Adrenal gland (tissue), 5 donors: ENCODE data around the gene SORBS2.

Experiments used
- POLR2A ChIP-seq, 2 donors: fragments of 450-650 bp; IDR thresholded peaks; one replicate each; pipeline ENCODE4 v1.6.1; 2017; ENCODE audit warnings: antibody characterized with exemption in 2 of 2, mild to moderate bottlenecking in 2 of 2, moderate library complexity in 1 of 2
- TF ChIP-seq, protein P1 (sequence below), 6 experiments: fragments of 450-650 bp in 4 of 6; fragments of 200-600 bp in 2 of 6; sonication (generic) in 1 of 6; IDR thresholded peaks; 1 replicate in 5 of 6; 2 replicates in 1 of 6; pipeline versions ENCODE4 v1.5.1 to v1.8.0; 2016 to 2021; ENCODE audit warnings: antibody characterized with exemption in 6 of 6, mild to moderate bottlenecking in 2 of 6, moderate library complexity in 1 of 6
- donor health status: DM: no; HTN: no; CAD: no.

GRCh38 chr4:185749858-185750257, 62.1 kb downstream of the SORBS2 start:
- no peak for TF ChIP-seq POLR2A (IDR thresholded peaks at IDR 0.05)
- TF ChIP-seq, protein P1, sequence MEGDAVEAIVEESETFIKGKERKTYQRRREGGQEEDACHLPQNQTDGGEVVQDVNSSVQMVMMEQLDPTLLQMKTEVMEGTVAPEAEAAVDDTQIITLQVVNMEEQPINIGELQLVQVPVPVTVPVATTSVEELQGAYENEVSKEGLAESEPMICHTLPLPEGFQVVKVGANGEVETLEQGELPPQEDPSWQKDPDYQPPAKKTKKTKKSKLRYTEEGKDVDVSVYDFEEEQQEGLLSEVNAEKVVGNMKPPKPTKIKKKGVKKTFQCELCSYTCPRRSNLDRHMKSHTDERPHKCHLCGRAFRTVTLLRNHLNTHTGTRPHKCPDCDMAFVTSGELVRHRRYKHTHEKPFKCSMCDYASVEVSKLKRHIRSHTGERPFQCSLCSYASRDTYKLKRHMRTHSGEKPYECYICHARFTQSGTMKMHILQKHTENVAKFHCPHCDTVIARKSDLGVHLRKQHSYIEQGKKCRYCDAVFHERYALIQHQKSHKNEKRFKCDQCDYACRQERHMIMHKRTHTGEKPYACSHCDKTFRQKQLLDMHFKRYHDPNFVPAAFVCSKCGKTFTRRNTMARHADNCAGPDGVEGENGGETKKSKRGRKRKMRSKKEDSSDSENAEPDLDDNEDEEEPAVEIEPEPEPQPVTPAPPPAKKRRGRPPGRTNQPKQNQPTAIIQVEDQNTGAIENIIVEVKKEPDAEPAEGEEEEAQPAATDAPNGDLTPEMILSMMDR (IDR thresholded peaks at IDR 0.05) = no peak
